ENCODE results near the gene C14orf180.

Gene C14orf180

GRCh38 chr14:104550340-104550860, 29.2 kb upstream of the C14orf180 start:
- no peak for DNase-seq (ENCODE audit: low spot score)

GRCh38 chr14:104550861-104551728, 28.5 kb upstream of the C14orf180 start:
- no peak for DNase-seq (ENCODE audit: low spot score)

GRCh38 chr14:104551851-104552737, 27.5 kb upstream of the C14orf180 start:
- no peak for DNase-seq (ENCODE audit: low spot score)

GRCh38 chr14:104552738-104553125, 26.8 kb upstream of the C14orf180 start:
- DNase-seq (ENCODE audit: low spot score) = no peak

- DNase-seq (ENCODE audit: low spot score) = no peak
These were observed 26.1 kb upstream of the C14orf180 start for GRCh38 chr14:104553166-104554087.

GRCh38 chr14:104554088-104554607, 25.4 kb upstream of the C14orf180 start:
- DNase-seq (ENCODE audit: low spot score) = no peak

GRCh38 chr14:104554608-104555429, 24.7 kb upstream of the C14orf180 start:
- no peak for DNase-seq (ENCODE audit: low spot score)

GRCh38 chr14:104555430-104556255, 23.9 kb upstream of the C14orf180 start:
- no peak for DNase-seq (ENCODE audit: low spot score)

- no peak for DNase-seq (ENCODE audit: low spot score)
These were observed 23.1 kb upstream of the C14orf180 start for GRCh38 chr14:104556256-104557021.

- no peak for DNase-seq (ENCODE audit: low spot score)
These were observed 22.5 kb upstream of the C14orf180 start for GRCh38 chr14:104557086-104557485.

- no peak for DNase-seq (ENCODE audit: low spot score)
These were observed 21.8 kb upstream of the C14orf180 start for GRCh38 chr14:104557766-104558165.

- no peak for DNase-seq (ENCODE audit: low spot score)
These were observed 21.1 kb upstream of the C14orf180 start for GRCh38 chr14:104558231-104559027.

GRCh38 chr14:104559028-104559803, 20.3 kb upstream of the C14orf180 start:
- peak; percentile 31 for DNase-seq (ENCODE audit: low spot score)

GRCh38 chr14:104559804-104560585, 19.6 kb upstream of the C14orf180 start:
- no peak for DNase-seq (ENCODE audit: low spot score)

GRCh38 chr14:104560586-104560945, 19.0 kb upstream of the C14orf180 start:
- DNase-seq (ENCODE audit: low spot score) = no peak

- DNase-seq (ENCODE audit: low spot score) = no peak
These were observed 18.4 kb upstream of the C14orf180 start for GRCh38 chr14:104561124-104561557.
